SH-SY5Y (cell line): Measurements from ENCODE around the gene NCBP1.

Experiments used
- GATA2 ChIP-seq: IDR thresholded peaks from 2 replicates; pipeline ENCODE4 v1.6.1; 2011; ENCODE audit warnings: mild to moderate bottlenecking, low read depth, low read length
- GATA3 ChIP-seq: IDR thresholded peaks from 2 replicates; pipeline ENCODE4 v1.6.1; 2011; ENCODE audit warnings: low read depth, mild to moderate bottlenecking, low read length, moderate library complexity

DNA sequence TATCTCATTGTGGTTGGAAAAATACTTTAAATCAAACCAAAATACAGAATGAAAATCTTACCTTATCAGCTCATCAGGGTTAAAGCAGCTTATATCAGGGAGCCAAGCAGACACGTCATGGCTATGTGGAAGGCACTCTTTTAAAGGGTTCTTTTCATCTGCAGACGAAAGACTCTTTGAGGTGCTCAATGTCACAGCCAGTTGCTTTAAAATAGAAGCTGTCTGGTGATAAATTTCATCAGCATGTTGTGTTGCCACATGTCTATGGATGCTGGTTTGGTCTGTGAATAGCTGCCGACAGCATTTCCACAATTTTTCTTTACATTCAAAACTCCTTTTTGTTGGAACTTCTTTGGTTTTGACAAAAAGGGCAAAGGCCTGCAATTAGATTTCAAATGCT is 8.0 kb upstream of the NCBP1 start:
- TF ChIP-seq GATA3 (no peak), GATA2 (no peak)
